GM21515 (cell line): ENCODE measurements around the gene MBL2.

ENCODE experiments used
- ATAC-seq: cut with Tn5 transposase; IDR thresholded peaks from one replicate; pipeline ENCODE4 v1.9.1; 2021; ENCODE audit not compliant: unreplicated experiment

Gene MBL2

DNA sequence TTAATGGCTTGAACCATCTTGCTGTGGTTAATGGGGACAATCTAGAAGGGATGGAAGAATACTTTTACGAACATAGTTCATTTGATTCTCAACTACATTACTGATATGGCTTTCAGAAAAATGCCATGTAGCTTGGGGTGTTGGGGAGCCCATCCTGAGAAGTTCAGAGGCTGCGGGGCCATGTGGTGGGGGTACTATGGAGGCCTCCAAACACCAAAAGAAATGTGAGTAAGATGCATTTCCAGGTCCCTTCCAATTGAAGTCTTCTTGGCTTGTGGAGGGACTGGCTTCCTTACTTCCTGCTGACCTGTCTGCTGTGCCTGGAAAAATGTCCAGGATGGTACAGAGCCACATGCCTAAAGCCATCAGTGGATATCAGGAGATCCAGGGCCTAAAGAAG, 1.6 kb upstream of the MBL2 start:
- no peak for ATAC-seq

DNA sequence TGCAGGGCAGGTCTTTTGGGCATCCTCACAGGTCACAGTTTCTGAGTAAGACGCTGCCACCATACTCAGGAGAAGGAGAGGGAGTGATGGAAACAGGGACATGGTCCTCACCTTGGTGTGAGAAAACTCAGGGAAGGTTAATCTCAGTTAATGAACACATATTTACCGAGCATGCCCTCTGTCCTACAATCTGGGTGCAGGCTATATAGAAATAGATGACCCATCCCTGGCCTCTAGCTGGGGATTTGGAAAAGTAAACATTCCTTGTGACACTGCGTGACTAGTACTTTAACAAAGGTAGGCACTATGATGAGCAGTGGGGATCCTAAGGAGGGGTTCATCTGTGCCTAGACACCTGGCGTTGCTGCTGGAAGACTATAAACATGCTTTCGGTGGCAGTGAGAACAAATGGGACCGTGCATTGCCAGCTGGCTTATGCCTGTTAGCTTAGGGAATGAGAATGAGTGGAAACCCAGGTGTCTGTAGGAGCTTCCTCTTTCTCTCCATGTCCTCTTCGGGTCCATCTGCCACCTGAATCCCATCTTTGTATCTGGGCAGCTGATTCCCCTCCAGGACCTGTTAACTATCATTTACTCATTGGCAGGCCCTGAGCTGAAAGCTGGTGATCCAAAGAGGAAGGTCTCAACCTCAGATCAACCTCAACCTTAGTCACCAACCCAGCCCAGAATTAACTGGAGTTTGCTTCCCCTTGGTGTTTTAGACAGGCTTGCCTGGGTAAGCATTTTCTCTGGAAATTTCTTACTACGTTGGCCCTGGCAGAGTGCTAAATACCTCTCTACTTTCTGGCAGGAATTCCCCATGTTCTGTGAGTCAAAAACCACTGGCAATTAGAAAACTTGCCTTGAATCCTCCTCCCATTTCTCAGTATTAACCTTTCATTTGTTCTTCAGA, 794 bp downstream of the MBL2 start:
- no peak for ATAC-seq

DNA sequence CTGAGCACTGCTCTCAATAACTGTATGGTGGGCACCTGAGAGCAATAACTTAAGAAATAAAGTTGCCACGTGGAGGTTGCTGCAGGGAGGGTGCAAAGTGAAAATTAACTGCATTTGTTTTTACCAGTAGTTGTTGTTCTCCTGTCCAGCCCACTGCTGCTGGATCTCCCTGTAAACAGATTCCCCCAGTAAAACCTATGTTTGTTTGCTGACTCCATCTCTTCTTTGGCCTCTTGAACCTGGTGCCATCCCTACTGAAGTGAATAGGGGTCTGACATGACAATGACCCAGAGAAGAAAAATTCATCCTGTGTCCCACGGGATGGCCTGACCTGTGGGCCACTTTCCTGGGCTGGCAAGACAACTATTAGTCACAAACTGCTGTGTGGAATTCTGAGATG, 1.7 kb downstream of the MBL2 start:
- no peak for ATAC-seq

DNA sequence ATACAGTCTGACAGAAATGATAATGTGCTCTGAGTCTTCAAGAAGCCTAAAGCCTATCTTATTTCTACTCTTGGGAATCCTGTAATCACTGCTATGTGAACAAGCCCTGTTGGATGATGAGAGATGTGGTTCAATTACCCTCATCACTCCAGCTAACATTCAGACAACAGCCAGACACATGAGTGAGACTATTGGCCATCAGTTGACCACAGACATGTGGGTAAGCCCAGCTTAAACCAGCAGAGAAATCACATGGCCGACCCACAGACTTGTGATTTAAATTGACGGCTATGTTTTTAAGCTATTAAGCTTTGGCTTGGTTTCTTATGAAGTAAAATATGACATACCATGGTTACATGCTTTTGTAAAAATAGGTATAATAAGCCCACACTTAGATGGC, 2.6 kb downstream of the MBL2 start:
- no peak for ATAC-seq

DNA sequence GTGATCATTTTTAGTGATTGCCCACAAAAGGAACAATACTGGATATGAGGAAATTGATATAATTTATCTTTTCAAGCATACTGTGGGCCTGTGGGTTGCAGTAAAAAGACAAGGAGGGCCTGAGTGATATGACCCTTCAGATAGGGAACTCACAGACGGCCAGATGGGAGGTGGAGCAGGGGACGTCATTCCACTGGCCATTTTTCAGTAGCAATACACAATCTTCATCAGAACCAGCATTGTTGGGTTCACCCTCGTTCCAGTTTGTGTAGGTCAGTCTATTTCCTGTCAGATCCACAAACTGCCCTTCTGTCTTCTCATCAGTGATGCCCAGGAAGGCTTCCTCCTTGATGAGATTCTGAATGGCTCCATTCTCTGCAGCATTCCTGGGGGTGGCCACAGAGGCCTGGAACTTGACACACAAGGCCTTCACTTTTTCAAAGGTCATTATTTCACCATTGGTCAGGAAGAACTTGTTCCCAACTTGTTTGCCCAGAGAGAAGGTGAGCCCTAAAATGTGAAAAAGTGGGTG, 4.5 kb downstream of the MBL2 start:
- ATAC-seq = no peak

DNA sequence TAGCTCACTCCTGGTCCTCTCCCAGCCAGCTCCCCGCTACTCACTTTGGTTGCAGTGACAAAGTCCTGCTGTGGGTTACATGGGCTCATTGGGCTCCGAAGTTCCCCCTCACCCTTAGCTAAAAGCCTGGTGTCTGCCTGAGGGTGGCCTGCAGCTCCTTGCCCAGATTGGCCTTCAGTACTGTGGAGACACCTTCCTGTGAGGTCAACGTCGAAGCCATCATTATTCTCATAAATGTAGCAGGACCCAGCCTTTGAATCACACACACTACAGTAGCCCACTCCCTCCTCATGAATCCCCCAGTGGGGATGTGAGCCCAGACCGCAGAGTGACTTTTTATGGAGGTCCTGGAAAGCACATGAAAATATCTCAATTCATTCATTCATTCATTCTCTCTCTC, 10.5 kb downstream of the MBL2 start:
- no peak for ATAC-seq

DNA sequence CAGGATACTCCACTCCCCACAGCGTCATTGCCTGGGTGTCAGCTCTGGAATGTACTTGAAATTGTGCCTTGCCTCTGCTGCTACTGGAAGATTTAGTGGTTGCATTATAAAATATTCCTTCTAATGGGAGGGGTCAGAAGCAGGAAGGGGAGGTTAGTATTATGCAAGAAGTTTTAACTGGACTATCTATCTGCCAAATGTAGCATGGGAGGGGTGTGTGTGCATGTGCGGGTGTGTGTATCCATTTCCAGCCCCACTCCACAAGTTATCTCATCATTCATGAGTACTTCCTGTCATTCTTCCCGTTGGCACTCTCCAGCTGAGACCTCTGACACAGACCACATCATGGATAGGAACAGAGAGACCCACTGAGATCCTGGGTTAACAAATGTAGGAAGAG, 13.4 kb downstream of the MBL2 start:
- ATAC-seq = no peak

DNA sequence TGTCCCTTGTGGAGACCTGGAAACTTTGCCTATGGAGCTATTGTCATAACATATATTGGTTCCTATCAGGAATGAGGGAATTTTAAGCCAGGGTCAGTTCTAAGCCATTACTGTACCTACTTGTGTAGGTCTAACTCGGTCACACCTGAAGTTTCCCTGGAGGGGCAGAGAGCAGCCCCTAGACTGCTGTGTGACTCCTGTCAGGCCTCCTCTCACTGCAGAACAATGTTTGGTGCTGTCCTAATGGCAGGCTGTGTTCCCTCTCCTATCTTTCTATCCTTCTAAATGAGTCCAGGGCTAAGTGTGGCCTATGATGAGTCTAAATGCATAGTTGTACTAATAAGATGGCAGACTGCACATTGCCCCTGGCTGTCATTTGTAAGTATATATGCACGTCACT, 14.2 kb downstream of the MBL2 start:
- ATAC-seq = no peak

DNA sequence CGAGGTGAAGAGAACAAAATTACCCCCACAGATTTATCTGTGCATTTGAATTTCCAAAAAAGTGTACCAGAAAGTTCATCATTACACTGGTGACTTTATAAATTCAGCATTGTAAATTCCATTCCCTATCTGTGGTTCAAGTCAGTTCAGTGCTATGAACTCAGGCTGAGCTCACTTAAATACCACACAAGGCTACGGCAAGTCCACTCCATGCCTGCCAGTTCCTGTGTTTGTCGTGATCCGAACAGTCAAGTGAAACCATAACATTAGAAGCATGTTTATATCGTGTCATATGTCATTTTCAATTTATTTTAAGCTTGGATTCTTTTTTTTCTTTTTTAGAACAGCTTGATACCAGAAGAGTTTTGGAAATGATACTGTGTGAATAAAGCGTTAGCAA, 14.8 kb downstream of the MBL2 start:
- no peak for ATAC-seq

DNA sequence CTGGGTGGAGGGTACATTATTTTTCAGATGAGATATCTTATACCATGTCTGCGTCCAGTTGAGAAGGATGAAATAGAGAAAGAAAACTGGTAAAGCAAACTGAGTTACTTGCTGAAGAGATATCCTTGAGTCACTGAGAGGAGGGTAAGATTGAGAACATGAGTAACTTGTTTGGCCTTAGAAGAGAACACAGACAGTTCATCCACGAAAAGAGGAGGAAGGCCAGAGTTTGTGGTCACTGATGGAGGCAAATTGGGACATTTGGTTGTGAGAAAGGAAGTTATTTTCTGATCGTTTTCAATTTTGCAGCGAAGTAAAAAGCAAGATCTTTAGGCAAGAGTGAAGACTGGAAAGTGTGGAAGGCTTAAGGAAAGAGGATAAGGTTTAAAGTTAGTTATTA, 15.6 kb downstream of the MBL2 start:
- no peak for ATAC-seq

DNA sequence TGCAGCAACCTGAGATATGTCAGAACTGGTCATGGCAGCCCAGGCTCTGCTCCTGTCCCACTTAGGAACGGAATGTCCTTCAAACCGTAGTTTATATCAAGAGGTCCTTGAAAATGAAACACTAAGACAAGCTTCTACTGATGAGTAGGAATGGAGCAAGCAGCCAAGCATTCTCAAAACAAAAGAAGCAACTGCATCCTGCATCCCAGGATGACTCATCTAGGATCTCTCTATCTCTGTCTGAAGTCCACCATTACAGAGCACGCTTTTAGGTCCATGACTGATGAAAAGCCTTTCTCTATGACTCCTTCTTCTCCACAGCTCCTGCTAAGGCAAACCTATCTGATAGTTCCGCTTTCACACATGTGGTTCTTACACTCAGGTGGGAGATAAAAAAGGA, 16.3 kb downstream of the MBL2 start:
- ATAC-seq = no peak

DNA sequence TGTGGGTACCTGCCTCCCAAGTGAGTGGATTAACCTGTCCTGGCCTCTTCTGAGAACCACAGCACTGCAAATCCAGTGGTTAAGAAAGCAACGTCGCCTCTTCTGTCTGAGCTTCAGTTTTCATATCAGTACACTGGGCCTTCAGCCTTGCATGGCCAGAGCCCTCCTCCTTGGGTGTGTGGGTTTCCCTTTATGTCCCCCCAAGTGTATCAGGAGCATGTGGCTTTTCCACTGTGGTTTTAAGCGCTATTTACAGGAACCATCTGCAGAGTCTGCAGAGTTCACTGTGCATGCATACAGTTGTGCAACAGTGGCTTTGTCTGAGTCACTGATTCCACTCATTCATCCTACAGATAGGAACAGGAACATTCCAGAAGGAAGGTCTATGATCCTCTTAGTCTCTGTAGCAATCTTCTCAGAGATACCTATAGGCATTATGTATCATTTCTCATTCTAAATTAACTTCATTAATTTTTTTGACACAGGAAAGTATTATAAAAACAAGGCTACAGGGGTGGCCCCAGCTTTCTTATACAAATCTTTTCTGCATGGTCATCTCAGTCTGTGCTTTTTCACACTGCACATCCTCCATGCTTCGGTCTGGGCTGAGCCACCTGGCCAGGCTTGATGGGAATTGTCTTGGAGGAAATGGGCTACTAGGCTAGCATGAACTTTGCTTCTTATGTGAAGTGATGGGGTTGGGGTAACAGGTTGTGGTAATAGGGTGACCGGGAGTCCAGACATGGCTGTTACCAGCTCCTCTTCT, 17.1 kb downstream of the MBL2 start:
- no peak for ATAC-seq

DNA sequence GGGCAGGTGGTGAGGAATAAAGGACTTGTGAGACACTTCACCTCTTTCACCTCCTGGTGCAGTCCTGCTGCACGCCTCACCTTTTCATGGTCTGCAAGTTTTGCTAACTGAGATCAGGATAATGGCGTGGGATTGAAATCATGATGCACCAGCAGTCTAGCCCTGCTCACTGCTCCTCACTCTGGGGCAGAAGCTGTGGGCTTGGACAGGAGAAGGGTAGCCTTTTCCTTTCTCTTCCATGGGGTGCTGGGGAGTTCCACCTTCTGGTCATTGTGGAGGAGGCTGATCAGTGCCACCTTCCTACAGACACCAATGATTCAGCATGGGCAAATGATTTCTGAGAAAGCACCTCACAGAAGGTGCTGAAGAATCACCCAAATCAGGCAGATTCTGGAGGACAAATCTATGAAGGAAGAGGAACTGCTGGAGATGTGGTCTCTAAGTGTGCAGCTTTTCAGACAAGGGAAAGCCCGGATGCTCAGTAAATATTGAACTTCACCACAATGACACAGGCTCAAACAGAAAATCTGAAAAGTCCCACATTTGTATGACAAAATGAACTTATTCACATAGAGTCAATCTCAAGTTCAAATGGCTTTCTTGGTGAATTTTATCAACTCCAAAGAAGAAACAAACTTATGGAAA, 19.7 kb downstream of the MBL2 start:
- no peak for ATAC-seq

DNA sequence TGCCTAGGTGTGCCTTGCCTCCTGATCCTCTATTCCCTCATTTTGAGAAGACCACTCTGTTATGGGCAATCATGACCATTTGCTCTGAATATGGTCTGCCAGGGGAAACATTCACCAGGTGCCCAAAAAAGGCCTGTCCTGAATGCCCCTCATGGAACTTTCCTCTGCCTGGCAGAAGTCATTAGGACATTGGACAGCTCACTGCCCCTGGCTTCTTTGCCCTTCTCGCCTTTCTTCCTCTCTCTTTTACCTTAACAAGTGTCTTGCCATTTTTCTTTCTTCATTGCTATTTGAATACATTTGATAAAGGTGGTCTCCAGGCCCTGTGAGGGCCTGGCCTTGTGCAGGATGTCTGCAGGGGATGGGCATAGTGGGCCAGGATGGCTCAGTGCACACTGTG, 20.3 kb downstream of the MBL2 start:
- no peak for ATAC-seq

DNA sequence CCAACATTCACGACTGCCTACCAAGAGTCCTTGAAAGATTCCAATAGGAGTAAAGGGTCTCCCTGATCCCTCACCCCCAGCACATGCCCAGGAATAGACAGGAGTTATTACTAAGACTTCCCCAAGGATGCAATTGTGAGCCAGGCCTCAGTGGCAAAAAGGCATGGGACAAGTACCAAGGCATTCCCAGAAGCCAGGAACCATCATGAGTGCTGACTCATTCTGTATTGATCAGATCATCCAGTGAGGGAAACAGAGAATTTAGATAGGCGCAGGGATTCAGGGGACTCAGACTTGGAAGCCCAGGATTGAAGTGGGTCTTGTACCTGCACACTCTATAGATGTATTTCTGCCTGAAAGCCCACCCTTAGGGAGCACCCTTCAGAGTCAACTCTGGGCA, 21.2 kb downstream of the MBL2 start:
- no peak for ATAC-seq

DNA sequence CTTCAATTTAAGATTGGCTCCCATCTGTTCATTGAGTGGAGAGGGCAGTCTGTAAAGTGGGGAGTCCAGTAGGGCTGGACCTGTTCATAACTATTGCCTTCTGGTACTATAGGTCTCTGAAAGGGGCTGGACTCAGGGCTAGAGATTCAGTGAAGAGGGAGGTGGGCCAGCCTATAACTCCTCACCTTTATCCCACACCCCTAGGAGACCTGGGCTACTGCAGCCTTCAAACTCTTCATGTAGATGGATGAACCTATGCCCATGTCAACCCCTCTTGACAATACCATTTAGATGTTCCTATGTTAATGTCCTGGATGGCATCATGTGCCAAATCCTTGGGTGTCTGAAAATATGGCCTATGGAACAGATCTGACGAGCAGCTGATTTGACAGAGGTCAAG, 22.0 kb downstream of the MBL2 start:
- ATAC-seq = no peak

DNA sequence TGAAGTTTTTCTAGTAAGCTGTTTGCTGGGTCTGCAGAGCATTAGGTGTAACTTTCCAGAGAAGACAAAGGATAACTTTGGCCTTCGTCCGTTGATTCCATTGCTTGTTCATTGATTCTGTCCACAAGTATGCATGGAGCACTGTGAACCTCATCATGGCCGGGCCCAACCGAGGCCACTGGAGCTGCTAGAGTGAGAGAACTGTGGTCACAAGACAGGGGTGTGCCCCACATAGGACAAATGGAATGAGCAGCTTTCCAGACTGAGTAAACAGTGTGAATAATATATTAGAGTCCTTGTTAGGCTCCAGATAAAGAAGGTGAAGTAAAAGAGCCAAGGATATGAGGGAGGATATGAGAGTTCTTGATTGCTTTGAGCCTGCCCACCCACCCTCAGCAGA, 24.9 kb downstream of the MBL2 start:
- ATAC-seq = no peak

DNA sequence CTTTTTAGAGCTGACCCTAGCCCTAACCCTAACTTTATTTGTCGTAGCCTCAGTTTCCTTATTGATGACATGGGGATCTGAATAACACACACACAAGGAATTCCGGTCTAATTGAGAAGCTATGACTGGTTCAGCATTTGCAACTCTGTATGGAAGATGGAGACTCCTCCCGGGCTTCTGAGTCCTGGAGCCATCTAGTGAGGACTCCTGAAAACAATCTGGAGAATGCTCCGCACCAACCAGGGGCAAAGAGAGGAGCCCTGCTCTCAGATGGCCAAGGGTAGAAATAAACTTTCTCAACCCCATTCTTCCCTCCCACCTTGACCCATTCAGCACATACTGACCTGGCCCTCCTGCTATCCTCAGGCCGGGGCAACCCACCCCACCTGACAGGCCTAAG, 26.4 kb downstream of the MBL2 start:
- ATAC-seq = no peak

DNA sequence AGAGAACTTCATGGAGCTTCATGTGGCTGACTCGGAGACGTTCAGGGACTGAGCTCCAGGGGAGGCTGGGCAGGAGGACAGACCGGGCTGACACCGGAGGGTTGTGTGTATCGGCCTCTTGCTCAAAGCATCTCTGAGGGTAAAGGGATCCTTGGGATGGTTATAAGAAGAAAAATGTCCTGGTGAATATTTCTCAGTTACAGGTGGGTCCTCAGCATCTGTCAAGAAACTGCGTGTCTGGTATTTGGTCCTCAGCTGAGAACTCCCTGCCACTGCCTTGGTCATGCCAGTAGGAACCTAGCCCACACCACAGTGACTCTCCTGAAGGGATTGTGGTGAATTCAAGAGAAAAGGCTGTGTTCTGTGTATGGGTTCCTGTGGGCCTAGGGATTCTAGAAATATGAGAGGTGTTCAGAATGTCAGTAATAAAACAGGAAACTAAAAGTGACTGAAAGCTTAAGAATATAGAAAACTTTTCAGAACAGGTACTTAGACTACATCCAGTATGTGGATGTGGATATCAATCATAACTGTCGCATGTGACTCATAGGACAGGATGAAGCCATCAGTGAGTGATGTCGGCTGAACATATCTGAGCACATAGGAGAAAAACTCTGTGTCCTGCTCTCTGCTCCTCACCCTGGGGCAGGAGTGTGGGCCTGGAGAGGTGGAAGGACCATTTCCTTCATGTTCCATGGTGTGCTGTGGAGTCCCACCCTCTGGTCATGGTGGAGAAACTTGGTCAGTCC, 28.4 kb downstream of the MBL2 start:
- no peak for ATAC-seq

DNA sequence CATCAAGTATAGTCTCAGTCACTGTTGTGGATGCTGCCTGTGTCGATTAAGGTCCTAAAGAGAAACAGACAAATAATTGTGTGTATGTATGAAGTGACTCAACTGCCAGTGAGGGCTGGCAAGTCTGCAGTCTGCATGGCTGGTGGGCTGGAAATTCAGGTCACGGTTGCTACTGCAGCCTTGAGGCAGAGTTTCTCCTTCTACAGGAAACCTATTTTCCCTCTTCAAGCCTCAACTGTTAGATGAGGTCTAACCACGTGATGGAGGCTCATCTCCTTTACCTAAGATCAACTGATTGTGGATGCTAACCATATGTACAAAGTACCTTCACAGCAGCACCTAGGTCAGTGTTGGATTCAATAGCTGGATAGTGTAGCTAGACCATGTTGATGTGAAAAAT, 29.9 kb downstream of the MBL2 start:
- no peak for ATAC-seq

DNA sequence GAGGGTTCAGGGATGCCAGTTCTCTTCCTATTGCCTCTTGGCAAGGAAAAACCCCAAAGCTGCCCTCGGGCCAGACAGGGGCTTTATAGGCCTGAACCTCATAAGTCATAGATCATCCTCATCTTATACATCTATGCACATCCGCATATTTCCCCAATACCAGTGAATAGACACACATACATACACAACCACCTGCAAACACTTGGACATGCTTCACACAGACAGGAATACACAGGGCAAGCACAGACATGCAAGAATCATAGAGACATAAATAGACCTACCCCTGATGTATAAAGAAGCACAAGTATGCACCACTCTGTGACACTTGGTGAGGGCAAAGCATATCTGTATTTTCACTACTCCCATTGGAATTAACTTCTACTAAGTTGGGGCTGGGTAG, 30.7 kb downstream of the MBL2 start:
- ATAC-seq = no peak
